ENCODE results near the gene MT1E.
A peak's percentile ranks its signal among the peaks of the same experiment; 100 is the strongest.

The MT1E gene

GRCh38 chr16:56594292-56594619 lies 31.3 kb upstream of the MT1E start:
- Histone ChIP-seq H3K9me3 (no peaks in the 10 kb centered on the region; the same call in 1 of the 2 replicates), H3K4me1 (peaks cover 2% of the 10 kb centered on the region; the same call in 1 of the 2 replicates), H3K4me3 (no peak overlapping the region), H3K36me3 (replicated peaks) (no peaks in the 10 kb centered on the region), H3K27me3 (ENCODE audit: low read depth) (no peaks in the 10 kb centered on the region)
- in situ Hi-C loops (cut with MboI; ENCODE audit: low sequenced_read_pairs) = no loop called here
- no peak for DNase-seq (ENCODE audit: low spot score in 2 of 2)

GRCh38 chr16:56600398-56600999 lies 25.1 kb upstream of the MT1E start:
- Histone ChIP-seq H3K4me1 (peaks cover 4% of the 10 kb centered on the region; the same call in 1 of the 2 replicates), H3K36me3 (replicated peaks) (no peaks in the 10 kb centered on the region), H3K27me3 (ENCODE audit: low read depth) (no peaks in the 10 kb centered on the region), H3K4me3 (no peak overlapping the region), H3K9me3 (no peaks in the 10 kb centered on the region; the same call in 1 of the 2 replicates)
- in situ Hi-C loops (cut with MboI; ENCODE audit: low sequenced_read_pairs) = no loop called here
- peak; percentile 41 to 61 for DNase-seq (ENCODE audit: low spot score in 2 of 2)

GRCh38 chr16:56601325-56601724 lies 24.3 kb upstream of the MT1E start:
- in situ Hi-C loops (cut with MboI; ENCODE audit: low sequenced_read_pairs) = no loop called here
- Histone ChIP-seq H3K4me3 (no peak overlapping the region), H3K36me3 (replicated peaks) (no peaks in the 10 kb centered on the region), H3K27me3 (ENCODE audit: low read depth) (no peaks in the 10 kb centered on the region), H3K9me3 (no peaks in the 10 kb centered on the region; the same call in 1 of the 2 replicates), H3K4me1 (peaks cover 4% of the 10 kb centered on the region; the same call in 1 of the 2 replicates)
- no peak for DNase-seq (ENCODE audit: low spot score in 2 of 2)

GRCh38 chr16:56603589-56603988 lies 22.0 kb upstream of the MT1E start:
- H3K9me3 ChIP-seq = no peaks in the 10 kb centered on the region
- no peak overlapping the region for H3K4me3 ChIP-seq
- peak; percentile 32 to 67 for DNase-seq (ENCODE audit: low spot score in 2 of 2)
- in situ Hi-C loops (cut with MboI; ENCODE audit: low sequenced_read_pairs) = no loop called here
- H3K36me3 ChIP-seq (replicated peaks) = no peaks in the 10 kb centered on the region
- H3K27me3 ChIP-seq (ENCODE audit: low read depth) = no peaks in the 10 kb centered on the region
- peaks cover 7% of the 10 kb centered on the region for H3K4me1 ChIP-seq

GRCh38 chr16:56604966-56605365 lies 20.6 kb upstream of the MT1E start:
- DNase-seq (ENCODE audit: low spot score in 2 of 2) = no peak
- Histone ChIP-seq H3K9me3 (no peaks in the 10 kb centered on the region), H3K4me1 (peaks cover 12% of the 10 kb centered on the region), H3K27me3 (ENCODE audit: low read depth) (no peaks in the 10 kb centered on the region), H3K36me3 (replicated peaks) (no peaks in the 10 kb centered on the region), H3K4me3 (no peak overlapping the region)
- in situ Hi-C loops (cut with MboI; ENCODE audit: low sequenced_read_pairs) = no loop called here

- peaks cover 15% of the 10 kb centered on the region for H3K4me1 ChIP-seq
- in situ Hi-C loops (cut with MboI; ENCODE audit: low sequenced_read_pairs) = no loop called here
- no peaks in the 10 kb centered on the region for H3K36me3 ChIP-seq (replicated peaks)
- no peak overlapping the region for H3K4me3 ChIP-seq
- H3K9me3 ChIP-seq = no peaks in the 10 kb centered on the region
- no peak for DNase-seq (ENCODE audit: low spot score in 2 of 2)
- no peaks in the 10 kb centered on the region for H3K27me3 ChIP-seq (ENCODE audit: low read depth)
Observed at GRCh38 chr16:56605475-56605874, 20.1 kb upstream of the MT1E start.

GRCh38 chr16:56606071-56606475 lies 19.5 kb upstream of the MT1E start:
- H3K36me3 ChIP-seq (replicated peaks) = no peaks in the 10 kb centered on the region
- H3K4me3 ChIP-seq = no peak overlapping the region
- H3K27me3 ChIP-seq (ENCODE audit: low read depth) = no peaks in the 10 kb centered on the region
- no peaks in the 10 kb centered on the region for H3K9me3 ChIP-seq
- DNase-seq (ENCODE audit: low spot score in 2 of 2) = no peak
- in situ Hi-C loops (cut with MboI; ENCODE audit: low sequenced_read_pairs) = no loop called here
- peaks cover 18% of the 10 kb centered on the region for H3K4me1 ChIP-seq

- H3K4me1 ChIP-seq = peaks cover 18% of the 10 kb centered on the region
- in situ Hi-C loops (cut with MboI; ENCODE audit: low sequenced_read_pairs) = no loop called here
- H3K36me3 ChIP-seq (replicated peaks) = no peaks in the 10 kb centered on the region
- DNase-seq (ENCODE audit: low spot score in 2 of 2) = no peak
- no peaks in the 10 kb centered on the region for H3K27me3 ChIP-seq (ENCODE audit: low read depth)
- no peak overlapping the region for H3K4me3 ChIP-seq
- no peaks in the 10 kb centered on the region for H3K9me3 ChIP-seq
Observed at GRCh38 chr16:56606476-56607108, 19.0 kb upstream of the MT1E start.

- no peak for DNase-seq (ENCODE audit: low spot score in 2 of 2)
- in situ Hi-C loops (cut with MboI; ENCODE audit: low sequenced_read_pairs) = no loop called here
- Histone ChIP-seq H3K9me3 (no peaks in the 10 kb centered on the region), H3K36me3 (replicated peaks) (no peaks in the 10 kb centered on the region), H3K27me3 (ENCODE audit: low read depth) (no peaks in the 10 kb centered on the region), H3K4me1 (peaks cover 18% of the 10 kb centered on the region), H3K4me3 (no peak overlapping the region)
Observed at GRCh38 chr16:56607109-56607618, 18.4 kb upstream of the MT1E start.

GRCh38 chr16:56607675-56608042 lies 17.9 kb upstream of the MT1E start:
- in situ Hi-C loops (cut with MboI; ENCODE audit: low sequenced_read_pairs) = no loop called here
- Histone ChIP-seq H3K27me3 (ENCODE audit: low read depth) (no peaks in the 10 kb centered on the region), H3K4me1 (peaks cover 18% of the 10 kb centered on the region), H3K9me3 (no peaks in the 10 kb centered on the region), H3K4me3 (peak overlapping the region; percentile 72; the same call in 1 of the 2 replicates), H3K36me3 (replicated peaks) (no peaks in the 10 kb centered on the region)
- no peak for DNase-seq (ENCODE audit: low spot score in 2 of 2)

GRCh38 chr16:56608043-56608875 lies 17.3 kb upstream of the MT1E start, which contains the start of gene MT2A:
TSS of gene MT2A (plus strand) at chr16:56608584. CDS start at chr16:56608656, 72 bp downstream.
- Histone ChIP-seq H3K4me1 (peaks cover 18% of the 10 kb centered on the region), H3K36me3 (replicated peaks) (no peaks in the 10 kb centered on the region), H3K9me3 (no peaks in the 10 kb centered on the region), H3K27me3 (ENCODE audit: low read depth) (no peaks in the 10 kb centered on the region), H3K4me3 (peak within 1 kb of the TSS; percentile 72)
- in situ Hi-C loops (cut with MboI; ENCODE audit: low sequenced_read_pairs) = no loop called here
- DNase-seq (ENCODE audit: low spot score in 2 of 2) = peak; percentile 96

GRCh38 chr16:56608876-56609462 lies 16.6 kb upstream of the MT1E start:
- Histone ChIP-seq H3K4me1 (peaks cover 22% of the 10 kb centered on the region), H3K4me3 (peak overlapping the region; percentile 72), H3K27me3 (ENCODE audit: low read depth) (no peaks in the 10 kb centered on the region), H3K9me3 (no peaks in the 10 kb centered on the region), H3K36me3 (replicated peaks) (no peaks in the 10 kb centered on the region)
- in situ Hi-C loops (cut with MboI; ENCODE audit: low sequenced_read_pairs) = no loop called here
- peak in 1 of 2 experiments; percentile 42 for DNase-seq (ENCODE audit: low spot score in 2 of 2)

- Histone ChIP-seq H3K4me1 (peaks cover 22% of the 10 kb centered on the region), H3K36me3 (replicated peaks) (no peaks in the 10 kb centered on the region), H3K4me3 (peak overlapping the region; percentile 72), H3K9me3 (no peaks in the 10 kb centered on the region), H3K27me3 (ENCODE audit: low read depth) (no peaks in the 10 kb centered on the region)
- DNase-seq (ENCODE audit: low spot score in 2 of 2) = peak; percentile 59 to 76
- in situ Hi-C loops (cut with MboI; ENCODE audit: low sequenced_read_pairs) = no loop called here
Observed at GRCh38 chr16:56609463-56609921, 16.1 kb upstream of the MT1E start.

All from HAP-1 (cell line).